Measurements from ENCODE around the gene CDK11A.
"Not testable (repeated sequence)": the region's sequence is repeated elsewhere in the genome, so short reads cannot be mapped to it uniquely, and the experiment has no call there.

The CDK11A gene

DNA sequence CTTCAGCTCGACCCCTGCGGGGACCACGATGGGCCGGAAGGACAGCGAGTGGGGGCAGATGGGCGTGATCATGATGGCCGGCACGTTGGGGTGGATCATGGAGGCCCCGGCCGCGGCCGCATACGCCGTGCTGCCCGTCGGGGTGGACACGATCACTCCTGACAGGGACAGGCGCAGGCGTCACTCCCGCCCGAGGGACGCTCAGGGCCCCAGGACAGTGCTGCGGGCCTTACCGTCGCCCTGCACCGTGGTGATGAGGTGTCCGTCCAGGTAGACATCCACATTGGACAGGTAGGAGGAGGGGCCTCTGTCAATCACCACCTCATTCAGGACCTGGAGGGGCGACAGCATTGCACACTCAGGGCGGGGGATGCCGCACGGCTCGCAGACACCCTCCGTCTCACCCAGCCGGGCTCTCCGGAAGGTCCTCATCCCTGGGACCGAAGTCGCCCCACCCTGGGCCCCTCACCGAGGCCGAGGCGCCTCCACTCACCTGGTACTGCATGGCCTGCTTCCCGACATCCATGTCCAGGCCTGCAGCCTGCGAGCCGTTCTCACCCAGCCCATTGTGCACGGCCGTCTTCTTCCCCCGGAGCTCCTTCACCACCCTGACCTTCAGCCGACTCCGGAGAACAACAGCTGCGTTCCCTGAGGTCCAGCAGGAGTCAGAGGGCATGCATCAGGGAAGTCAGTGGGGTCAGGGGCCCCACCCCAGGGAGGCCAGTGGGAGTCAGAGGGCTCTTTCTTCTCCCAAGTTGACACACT, 30.1 kb upstream of the CDK11A start:
- no peak for DNase-seq

DNA sequence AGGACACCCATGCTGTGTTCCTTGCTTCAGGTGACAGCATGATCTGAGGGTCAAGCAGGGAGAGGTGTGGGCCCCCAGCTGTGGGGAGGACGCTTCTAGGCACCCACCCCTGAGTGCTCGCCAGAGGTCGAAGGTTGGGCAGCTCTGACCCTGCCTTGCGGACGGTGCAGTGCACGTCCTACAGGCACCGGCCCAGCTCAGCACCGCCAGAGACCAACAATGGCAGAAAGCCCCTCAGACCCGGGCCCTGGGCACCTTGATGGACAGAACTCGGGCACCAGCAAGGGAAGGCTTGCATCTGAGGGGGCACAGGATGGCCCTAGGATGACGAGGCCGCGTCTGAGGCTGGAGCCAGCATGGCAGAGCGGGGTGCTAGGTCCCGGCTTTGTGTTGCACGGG, 29.4 kb upstream of the CDK11A start:
- no peak for DNase-seq

DNA sequence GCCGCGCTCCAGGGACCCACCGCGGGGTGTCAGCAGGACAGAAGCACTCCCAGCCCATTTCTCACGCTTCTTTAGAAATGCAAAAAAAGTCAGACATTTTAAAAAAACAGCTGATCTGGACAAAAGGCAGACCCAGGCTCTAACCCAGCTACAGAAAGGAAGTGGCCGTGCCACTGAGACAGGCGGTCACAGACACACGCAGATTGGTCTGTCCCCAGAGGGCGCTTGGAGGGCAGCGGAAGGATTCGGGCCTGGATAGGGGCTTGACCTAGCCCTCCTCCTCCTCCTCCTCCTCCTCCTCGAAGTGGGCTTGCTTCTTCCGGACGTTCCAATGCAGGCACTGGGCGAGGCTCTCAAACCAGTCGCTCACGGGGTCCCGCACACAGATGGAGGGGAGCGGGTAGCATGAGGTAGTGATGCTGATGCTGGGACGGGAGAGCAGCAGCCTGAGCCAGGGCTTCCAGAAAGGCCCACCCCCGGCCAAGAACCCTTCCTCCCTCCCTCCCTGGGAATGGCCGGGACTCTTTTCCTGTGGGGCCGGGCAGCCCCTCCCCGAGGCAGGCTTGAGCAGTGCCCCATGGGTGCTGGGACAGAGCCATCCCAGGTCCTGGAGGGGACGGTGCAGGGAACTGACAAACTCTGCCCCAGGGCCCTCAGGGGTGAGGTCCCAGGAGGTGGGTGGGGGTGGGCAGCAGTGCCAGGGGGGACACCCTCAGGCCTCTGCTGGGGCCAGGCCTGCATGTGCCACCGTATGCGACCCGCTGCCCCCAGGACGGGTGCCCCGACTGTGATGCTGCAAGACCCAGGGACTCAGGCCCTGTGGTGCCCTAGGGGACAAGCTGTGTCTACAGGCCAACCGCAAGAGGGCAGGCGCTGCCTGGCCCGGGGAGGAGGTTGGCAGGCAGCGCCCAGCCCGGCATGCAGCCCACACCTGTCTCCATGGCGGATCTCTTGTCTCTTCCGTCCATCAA, 28.8 kb upstream of the CDK11A start:
- DNase-seq, result no peak

DNA sequence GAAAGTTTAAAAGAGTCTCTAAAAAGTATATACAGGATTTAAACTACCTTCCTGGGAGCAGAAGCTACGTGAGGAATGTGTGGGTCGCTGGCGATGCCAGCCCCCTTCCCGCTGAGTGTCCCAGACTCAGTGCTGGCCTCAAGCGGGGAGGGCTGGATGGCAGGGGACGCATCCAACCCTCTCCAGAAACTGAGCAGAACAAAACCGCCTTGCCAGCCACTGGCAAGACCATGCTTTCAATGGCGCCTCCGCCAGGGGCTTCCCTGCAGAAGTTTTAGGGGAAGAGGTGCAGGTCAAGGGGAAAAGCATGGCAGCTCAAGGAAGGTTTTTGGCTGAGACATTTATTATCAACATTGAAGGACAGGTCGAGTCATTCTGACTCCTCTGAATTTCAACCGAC, 28.0 kb upstream of the CDK11A start:
- no peak for DNase-seq

DNA sequence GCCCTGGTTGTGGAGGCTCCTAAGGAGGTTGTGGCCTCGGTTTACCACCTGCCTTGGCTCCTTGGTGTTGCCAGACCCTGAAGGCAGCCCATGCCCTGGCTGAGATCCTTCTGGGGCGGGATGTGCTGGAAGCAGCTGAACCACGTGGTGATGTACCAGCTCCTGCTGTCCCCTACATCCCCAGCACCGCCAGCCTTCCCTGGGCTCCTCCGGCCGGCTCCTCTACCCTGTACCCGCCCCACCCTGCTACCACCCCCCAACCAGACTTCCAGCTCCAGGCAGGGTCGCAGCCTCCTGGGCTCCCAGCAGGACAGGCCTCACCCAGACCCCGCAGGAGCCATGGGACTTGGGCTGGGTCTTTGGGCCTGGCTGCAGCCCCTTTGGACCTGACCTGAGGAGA, 25.8 kb upstream of the CDK11A start:
- not testable (repeated sequence) for DNase-seq

DNA sequence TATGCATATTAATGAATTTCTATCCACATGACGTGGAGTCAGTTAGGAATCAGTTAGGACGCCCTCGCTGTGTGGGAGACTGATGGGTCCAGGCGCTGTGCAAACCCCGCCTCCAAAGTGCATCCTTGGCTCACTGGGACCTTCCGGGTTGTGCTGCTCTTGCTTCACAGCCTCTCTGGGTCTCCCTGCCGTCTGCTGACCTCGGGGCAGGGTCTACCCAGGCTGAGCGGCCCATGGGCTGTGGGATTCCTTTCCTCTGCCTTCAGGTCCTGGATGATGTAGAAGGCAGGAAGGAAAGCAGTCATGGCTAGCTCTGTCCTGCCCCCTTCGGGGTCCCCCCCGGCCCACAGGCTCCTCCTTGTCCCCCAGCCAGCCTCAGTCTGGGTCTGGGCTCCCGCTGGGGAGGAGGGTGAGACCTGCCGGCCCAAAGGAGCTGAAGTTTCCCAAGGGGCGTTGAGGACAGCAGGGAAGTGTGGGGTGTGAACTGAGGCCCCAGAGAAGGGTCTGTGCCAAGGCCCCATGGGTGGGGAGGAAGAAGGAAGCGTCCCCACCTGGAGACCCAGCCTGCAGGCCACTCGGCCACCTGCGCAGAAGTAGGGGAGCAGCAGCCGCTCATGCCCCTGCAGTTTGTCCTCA, 24.6 kb upstream of the CDK11A start:
- DNase-seq, result no peak

DNA sequence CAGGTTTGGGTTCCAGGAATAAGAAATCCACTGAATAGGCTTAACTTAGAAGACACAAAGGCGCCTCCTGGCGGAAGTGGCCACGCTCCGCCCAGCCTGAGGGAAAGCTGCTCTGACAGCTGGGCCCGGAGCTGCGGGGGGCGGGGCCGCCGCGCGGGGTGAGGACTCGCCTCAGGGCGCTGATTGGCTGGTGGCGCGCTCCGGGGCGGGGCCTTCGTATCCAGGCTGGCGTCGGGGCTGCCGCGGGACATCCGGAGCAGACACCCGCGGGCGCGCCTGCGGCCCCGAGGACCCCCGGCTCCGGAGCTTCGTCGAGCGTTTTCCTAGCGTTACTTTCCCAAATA, 22.4 kb upstream of the CDK11A start:
- DNase-seq, result not testable (repeated sequence)

DNA sequence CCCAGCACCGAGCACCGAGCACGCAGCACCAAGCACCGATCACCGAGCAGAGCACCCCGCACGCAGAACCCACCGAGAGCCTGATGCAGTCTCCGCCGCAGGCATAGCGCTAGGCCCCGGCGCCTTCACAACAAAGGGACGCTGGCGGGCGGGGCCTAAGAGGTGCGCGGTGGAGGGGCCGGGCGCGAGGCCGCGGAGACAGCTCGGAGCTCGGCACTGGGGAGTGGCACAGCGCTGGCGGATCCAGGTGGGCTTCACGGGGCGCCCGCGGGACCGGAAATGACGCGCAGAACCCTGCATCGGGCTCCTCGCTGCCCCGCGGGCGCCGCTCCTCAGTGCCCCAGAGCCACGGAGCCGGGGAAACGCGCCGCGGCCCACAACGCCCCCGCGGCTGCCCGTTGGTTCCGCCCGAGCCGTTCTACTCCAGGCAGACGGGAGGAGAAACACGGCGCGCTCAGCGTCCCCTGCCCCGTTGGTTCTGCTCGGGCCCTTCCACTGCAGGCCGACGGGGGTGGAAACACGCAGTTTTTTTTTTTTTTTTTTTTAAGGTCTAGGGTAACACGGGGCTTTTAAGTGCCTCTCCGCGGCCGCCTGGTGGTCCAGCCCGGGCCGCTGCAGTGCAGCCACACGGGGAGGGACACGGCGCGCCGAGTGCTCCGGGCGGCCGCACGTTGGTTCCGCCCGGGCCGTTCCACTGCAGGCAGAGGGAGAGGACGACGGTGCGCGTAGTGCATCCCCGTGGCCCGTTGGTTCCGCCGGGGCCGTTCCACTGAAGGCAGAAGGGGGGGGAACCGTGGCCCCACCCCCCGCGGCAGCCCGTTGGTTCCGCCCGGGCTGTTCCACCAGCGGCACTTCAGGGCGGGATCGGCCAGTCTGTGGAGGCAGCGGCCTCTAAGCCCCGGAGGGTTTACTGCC, 21.8 kb upstream of the CDK11A start:
- peak; percentile 76 for DNase-seq

DNA sequence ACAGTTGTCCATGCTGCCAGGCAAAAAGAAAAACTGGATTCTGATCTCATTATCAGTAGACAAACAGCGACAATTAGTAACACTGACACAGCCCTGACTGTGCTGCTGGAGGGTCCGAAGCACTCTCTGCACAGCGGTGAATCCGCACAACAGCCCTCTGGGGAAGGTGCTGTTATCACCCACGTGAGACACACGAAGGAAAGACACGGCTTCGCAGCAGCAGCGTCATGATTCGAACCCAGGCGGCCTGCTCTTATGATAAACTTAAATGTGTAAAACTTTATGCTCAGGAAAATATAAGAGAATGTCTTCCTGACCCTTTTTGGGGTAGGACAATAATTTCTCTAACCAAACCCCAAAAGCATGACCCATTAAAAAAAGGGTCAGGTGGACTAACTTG, 18.4 kb upstream of the CDK11A start:
- DNase-seq, result not testable (repeated sequence)

DNA sequence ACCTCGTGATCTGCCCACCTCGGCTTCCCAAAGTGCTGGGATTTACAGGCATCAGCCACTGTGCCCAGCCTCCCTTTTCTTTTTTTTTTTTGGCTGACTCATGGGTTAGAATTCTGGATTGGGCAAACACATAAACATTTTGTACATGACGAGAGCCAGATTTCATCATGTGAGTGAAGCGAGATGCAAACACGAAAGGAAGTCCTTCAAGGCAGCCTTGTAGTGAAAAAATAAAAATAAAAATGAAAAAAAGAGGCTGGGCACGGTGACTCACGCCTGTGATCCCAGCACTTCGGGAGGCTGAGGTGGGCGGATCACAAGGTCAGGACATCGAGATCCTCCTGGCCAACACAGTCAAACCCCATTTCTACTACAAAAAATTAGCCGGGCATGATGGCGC, 16.9 kb upstream of the CDK11A start:
- not testable (repeated sequence) for DNase-seq

DNA sequence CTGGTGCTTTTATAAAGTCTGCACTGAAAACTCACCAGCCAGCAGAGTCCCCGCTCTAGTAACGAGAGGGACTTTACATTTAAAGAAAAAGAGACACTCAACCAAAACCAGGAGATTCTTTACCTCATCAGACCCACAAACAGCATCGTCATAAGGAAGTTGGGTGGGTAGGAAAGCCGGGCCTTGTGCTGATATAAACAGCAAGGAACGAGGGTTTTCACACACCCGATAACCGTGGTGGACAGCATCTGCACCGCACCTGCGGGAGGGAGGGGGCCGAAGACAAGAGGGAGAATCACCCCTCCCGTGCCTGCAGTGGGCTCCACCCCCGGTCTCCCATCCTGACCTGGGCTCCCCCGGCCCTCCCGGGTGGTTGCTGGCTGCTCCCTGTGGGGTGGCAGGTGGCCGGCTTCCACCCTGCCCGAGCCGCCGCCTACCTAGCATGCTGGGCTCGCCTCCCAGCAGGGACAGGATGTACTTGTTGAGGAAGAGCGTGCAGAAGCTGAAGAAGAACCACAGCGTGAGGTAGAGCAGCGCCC, 14.7 kb upstream of the CDK11A start:
- not testable (repeated sequence) for DNase-seq

DNA sequence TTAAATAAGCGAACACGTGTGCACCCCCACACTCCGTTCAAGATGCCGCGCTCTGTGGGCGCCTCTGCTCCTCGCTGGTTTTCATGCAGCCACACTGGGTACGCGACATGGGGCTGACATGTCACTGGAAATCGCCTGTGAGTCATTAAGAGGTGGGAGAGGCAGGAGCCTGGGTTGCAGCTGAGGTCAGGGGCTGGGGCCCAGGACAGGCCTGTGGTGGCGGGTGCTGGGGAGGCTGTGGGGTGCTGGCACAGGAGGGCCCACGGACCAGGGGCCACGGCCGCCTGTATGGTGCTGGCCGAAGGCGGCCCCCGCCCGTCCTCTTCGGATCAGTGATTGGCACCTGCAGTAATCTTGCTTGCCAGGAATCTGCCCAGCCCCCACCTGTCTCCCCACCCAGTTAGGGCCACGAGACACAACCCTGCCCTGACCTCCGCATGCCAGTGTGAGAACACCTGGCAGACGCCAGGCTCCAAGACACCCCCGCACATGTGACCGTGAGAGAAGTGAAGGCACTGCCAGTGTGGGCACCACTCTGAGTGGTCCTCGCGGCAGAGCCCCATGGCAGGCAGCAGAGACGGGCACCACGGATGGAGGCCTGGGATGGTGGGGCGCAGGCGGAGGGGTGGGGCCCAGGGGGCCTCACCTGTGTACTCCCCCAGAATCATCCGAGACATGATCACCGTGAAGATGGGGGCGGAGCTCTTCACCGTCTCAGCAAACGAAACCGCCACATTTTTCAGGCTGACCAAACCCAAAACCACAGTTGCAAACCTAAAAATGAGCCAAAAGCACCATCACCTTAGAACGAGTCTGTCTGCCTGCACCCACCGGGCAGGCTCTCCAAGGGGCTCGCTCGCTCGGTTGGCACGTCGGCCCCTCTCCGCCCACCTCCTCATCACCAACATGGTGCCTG, 13.8 kb upstream of the CDK11A start:
- DNase-seq, result not testable (repeated sequence)

DNA sequence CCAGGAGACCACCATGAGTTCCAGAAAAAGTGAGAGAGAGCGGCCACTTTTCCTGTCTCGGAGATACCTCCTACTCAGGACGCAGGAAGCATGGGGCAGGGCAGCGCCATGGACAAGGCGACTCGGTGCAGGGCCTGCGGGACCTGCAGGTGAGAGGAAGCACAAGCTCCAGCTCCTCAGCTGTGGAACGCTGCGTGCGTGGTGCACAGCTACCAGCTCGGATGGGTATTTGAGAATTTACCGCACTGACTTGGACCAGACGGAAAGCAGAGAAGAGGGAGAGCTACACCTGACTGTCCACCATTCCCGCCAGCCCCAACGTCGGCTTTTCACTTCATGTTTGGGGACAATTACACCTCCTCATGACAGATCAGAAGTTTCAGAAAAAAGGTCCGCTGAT, 8.2 kb upstream of the CDK11A start:
- DNase-seq, result no peak

DNA sequence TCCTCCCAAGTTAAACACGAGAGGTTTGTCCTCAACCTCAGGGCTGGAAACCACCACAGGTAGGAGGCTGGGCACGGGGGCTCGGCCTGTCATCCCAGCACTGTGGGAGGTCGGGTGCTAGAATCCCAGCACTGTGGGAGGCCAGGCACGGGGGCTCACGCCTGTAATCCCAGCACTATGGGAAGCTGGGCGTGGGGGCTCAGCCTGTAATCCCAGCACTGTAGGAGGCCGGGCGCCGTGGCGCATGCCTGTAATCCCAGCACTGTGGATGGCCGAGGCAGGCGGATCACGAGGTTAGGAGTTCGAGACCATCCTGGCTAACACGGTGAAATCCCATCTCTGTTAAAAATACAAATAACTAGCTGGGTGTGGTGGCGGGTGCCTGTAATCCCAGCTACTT, 6.7 kb upstream of the CDK11A start:
- no peak for DNase-seq

DNA sequence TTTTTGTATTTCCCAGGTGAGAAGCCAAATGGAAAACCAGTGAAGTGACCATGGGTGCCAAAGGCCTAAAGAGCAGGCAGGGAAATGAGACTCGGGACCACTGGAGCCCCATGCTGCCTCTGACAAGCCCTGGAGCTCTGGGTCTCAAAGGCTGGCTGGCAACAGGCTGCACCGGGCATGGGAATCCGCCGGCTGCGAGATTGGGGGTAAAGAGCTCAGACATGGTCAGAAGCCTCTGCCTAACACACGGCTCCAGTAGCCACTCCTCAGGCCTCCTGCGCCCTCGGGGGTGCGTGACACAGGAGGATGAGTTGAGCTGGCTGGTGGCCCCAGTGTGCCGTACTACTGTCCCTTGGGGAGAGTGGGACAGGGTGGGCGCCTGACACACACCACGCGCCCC, 6.1 kb upstream of the CDK11A start:
- DNase-seq, result not testable (repeated sequence)

DNA sequence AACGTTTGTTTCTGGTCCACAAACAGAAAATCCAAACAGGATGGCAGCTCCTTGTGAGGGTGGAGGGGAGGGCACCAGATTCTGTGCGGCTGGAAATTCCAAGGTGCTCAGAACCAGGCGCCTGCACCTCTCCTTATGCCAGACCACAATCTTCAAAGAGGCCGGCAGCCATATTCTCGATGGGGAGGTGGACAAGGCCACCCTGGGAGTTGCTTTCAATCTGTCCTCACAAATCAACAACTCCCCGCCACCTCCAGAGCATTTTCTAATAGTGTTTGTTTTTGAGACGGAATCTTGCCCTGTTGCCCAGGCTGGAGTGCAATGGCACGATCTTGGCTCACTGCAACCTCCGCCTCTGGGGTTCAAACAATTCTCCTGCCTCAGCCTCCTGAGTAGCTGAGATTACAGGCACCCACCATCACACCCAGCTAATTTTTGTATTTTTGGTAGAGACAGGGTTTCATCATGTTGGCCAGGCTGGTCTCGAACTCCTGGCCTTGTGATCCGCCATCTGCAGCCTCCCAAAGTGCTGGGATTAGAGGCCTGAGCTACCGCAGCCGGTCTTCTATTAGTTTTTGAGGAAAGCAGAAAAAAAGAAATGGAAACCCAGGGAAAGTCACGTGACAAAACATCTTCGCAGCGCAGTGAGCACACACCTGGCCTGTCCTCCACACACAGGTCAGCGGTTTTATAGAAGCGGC, 5.1 kb upstream of the CDK11A start:
- not testable (repeated sequence) for DNase-seq

DNA sequence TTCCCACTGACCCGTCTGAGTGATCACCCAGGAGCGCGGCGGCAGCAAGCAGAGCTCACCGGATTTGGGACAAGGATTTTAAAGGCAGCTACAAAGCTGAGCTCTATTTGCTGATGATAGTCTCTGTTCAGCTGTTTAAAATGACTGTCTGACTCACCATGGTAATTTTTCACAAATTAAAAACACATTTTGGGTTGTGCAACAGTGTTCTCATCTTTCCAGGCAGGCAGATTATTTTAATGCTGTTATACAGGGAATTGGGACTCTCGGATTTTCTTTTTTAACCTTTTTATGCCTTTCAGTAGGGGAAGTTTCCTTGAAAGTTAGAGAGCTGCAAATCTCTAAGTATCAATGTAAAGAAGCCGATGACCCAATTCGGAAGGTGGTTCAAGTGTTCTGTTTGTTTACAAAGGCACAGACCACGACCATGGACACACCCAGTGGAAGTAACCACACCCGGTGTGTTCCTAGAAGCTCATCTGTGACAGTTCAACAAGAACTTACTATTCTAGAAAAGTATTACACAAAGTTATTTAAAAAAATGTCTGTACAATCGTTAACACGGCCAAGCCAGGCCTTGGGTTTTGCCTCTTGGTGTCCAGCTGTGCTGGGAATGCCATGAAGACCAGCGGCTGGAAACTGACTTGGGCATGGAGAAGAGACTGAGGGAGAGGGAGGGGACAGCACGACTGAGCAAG, 4.3 kb upstream of the CDK11A start:
- peak; percentile 20 for DNase-seq

DNA sequence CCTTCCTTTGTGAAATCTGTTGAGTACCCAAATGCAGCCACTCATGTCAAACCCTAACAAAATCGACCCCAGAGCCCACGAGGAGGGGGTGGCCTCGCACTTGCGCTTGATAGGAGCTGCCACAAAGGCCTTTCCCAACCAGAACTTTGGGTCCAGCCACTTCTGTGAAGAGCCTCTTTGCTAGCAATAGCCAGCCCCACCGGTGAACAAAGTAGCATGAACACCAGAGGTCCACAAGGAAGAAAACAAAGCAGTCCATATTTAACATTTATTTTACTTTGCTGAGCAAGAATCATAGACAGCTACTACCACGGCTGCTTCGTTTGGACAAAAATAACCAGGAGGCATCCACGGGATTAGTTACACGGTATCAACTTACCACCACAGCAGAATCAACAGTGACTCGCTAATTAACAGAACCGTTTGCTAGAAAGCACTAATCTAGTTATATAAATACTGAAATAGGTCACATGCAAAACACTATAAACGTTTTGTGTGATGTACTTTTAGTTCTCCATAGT, 3.0 kb upstream of the CDK11A start:
- DNase-seq, result not testable (repeated sequence)

DNA sequence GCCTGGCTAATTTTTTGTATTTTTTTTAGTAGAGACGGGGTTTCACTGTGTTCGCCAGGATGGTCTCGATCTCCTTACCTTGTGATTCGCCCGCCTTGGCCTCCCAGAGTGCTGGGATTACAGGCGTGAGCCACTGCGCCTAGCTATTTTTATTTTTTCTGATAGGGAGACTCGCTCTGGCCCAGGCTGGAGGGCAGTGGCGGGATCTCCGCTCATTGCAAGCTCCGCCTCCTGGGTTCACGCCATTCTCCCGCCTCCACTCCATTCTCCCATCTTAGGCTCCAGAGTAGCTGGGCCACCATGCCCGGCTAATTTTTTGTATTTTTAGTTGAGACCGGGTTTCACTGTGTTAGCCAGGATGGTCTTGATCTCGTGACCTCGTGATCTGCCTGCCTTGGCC, 1.9 kb upstream of the CDK11A start:
- not testable (repeated sequence) for DNase-seq
